ENCODE measurements around the gene CLCN2.

Gene CLCN2

DNA sequence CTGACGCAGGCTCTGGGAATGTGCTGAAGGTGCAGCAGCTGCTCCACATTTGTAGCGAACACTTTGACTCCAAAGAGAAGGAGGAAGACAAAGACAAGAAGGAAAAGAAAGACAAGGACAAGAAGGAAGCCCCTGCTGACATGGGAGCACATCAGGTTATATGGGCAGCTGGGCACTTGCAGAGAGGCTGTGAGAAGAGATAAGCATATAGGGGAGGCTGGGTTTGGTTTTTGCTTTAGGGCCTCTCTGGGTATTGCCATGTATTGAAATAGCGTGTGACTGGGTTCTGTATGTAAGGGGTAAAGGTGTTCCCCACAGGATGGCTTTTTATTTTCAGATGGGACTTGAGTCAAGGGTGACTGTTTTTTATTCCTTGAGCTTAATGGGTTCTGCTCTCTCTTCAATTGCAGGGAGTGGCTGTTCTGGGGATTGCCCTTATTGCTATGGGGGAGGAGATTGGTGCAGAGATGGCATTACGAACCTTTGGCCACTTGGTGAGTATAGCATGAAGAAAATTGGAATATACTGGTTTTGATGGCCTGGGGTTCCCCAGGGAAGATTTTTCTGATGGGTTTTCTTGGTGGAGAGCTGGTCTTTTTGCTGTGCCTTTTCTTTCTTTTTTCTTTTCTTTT is 54.9 kb downstream of the CLCN2 start:
- no peaks in the 10 kb centered on the region for H3K9me3 Mint-ChIP-seq
- no peaks in the 10 kb centered on the region for H3K27me3 Mint-ChIP-seq (ENCODE audit: low read depth)
- H3K4me1 Mint-ChIP-seq (ENCODE audit: low read depth): peaks cover 5% of the 10 kb centered on the region
- no peak overlapping the region for H3K27ac Mint-ChIP-seq
- DNase-seq (ENCODE audit: low spot score): no peak
- no peak overlapping the region for H3K4me3 Mint-ChIP-seq
- peaks cover 75% of the 10 kb centered on the region for H3K36me3 Mint-ChIP-seq (ENCODE audit: low read depth)

DNA sequence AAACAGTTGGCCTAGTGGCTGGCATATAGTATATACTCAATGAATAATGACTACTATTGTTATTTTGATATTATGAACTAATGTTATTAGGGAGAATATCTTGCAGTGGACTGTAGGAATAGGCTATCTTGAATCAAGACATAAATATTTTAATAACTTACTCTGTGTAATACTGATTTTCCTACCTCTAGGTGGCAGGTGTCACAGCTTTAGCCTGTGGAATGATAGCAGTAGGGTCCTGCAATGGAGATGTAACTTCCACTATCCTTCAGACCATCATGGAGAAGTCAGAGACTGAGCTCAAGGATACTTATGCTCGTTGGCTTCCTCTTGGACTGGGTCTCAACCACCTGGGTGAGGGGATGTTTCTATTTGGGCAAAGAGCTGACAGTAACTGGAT is 55.8 kb downstream of the CLCN2 start:
- DNase-seq (ENCODE audit: low spot score): no peak
- H3K36me3 Mint-ChIP-seq (ENCODE audit: low read depth): peaks cover 82% of the 10 kb centered on the region
- H3K27ac Mint-ChIP-seq: no peak overlapping the region
- no peaks in the 10 kb centered on the region for H3K27me3 Mint-ChIP-seq (ENCODE audit: low read depth)
- peaks cover 11% of the 10 kb centered on the region for H3K4me1 Mint-ChIP-seq (ENCODE audit: low read depth)
- no peaks in the 10 kb centered on the region for H3K9me3 Mint-ChIP-seq
- no peak overlapping the region for H3K4me3 Mint-ChIP-seq

DNA sequence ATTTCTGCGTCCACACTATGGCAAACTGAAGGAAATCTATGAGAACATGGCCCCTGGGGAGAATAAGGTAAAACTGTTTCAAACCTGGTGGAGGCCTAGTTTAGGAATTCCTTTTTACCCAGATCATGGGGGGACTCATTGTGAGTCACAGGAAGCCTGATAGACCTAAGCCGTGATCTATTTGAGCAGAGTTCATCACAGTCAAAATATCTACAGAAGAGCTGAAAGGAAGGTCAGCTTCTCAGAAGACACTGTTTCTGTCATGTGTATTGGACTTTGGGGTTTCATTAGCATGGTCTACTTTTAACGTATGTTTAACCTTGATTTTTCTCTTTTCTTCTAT is 61.1 kb downstream of the CLCN2 start:
- Mint-ChIP-seq H3K4me1 (ENCODE audit: low read depth) (peaks cover 26% of the 10 kb centered on the region), H3K27ac (no peak overlapping the region), H3K9me3 (no peaks in the 10 kb centered on the region), H3K27me3 (ENCODE audit: low read depth) (no peaks in the 10 kb centered on the region), H3K36me3 (ENCODE audit: low read depth) (peaks cover 53% of the 10 kb centered on the region), H3K4me3 (peak overlapping the region; percentile 90)
- no peak for DNase-seq (ENCODE audit: low spot score)

- H3K36me3 Mint-ChIP-seq (ENCODE audit: low read depth): peaks cover 51% of the 10 kb centered on the region
Measured at GRCh38 chr3:184299488-184300377, 61.7 kb downstream of the CLCN2 start.

GRCh38 chr3:184298759-184299487 is 62.5 kb downstream of the CLCN2 start, which contains the start of gene PSMD2:
Gene PSMD2 (plus strand): TSS chr3:184299241. CDS start chr3:184299267, 26 bp downstream.
- peaks cover 1% of the 10 kb centered on the region for H3K27me3 Mint-ChIP-seq (ENCODE audit: low read depth)
- DNase-seq (ENCODE audit: low spot score): peak; percentile 94
- H3K4me3 Mint-ChIP-seq: peak within 1 kb of the TSS; percentile 90
- H3K4me1 Mint-ChIP-seq (ENCODE audit: low read depth): peaks cover 26% of the 10 kb centered on the region
- H3K9me3 Mint-ChIP-seq: no peaks in the 10 kb centered on the region
- H3K27ac Mint-ChIP-seq: peak within 1 kb of the TSS; percentile 89
- H3K36me3 Mint-ChIP-seq (ENCODE audit: low read depth): peaks cover 43% of the 10 kb centered on the region

More at GRCh38 chr3:184299488-184300377, 61.7 kb downstream of the CLCN2 start:
- no peaks in the 10 kb centered on the region for H3K9me3 Mint-ChIP-seq
- H3K27ac Mint-ChIP-seq: peak overlapping the region; percentile 89
- peaks cover 1% of the 10 kb centered on the region for H3K27me3 Mint-ChIP-seq (ENCODE audit: low read depth)
- peaks cover 26% of the 10 kb centered on the region for H3K4me1 Mint-ChIP-seq (ENCODE audit: low read depth)
- no peak for DNase-seq (ENCODE audit: low spot score)
- peak overlapping the region; percentile 90 for H3K4me3 Mint-ChIP-seq

DNA sequence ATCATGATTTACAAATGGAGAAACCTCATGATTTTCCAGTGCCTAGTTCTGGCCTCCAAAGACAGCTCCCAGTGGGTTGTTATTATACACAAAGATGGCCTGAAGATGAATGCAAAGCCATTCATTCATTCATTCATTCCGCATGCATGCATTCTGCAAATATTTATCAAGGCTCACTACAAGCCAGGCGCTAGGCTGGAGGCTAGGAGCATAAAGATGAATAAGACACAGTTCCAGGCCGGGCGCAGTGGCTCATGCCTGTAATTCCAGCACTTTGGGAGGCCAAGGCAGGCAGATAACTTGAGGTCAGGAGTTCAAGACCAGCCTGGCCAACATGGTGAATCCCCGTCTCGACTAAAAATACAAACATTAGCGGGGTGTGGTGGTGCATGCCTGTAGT is 64.8 kb downstream of the CLCN2 start:
- no peak overlapping the region for H3K27ac Mint-ChIP-seq
- H3K9me3 Mint-ChIP-seq: no peaks in the 10 kb centered on the region
- peaks cover 22% of the 10 kb centered on the region for H3K4me1 Mint-ChIP-seq (ENCODE audit: low read depth)
- DNase-seq (ENCODE audit: low spot score): no peak
- H3K27me3 Mint-ChIP-seq (ENCODE audit: low read depth): peaks cover 4% of the 10 kb centered on the region
- H3K36me3 Mint-ChIP-seq (ENCODE audit: low read depth): peaks cover 20% of the 10 kb centered on the region
- H3K4me3 Mint-ChIP-seq: no peak overlapping the region
